Endodermal cell (in vitro differentiated cells): ENCODE data around the gene SERBP1. TPM values are rescaled to one million over a fixed set of nuclear protein-coding genes. Genes with fewer than 3 reads are reported as not detected.

ENCODE experiments used
- DNase-seq: peaks from one replicate; pipeline ENCODE4 v3.0.0-alpha.2; 2017
- H3K27ac ChIP-seq: 2 replicates; pipeline ENCODE4 v1.5.1; 2013; ENCODE audit warnings: mild to moderate bottlenecking, low read depth, low read length, moderate library complexity
- H3K27me3 ChIP-seq: 2 replicates; pipeline ENCODE4 v1.6.1; 2013; ENCODE audit warnings: mild to moderate bottlenecking, low read length, moderate library complexity; ENCODE audit not compliant: insufficient read depth, control insufficient read depth, poor library complexity, severe bottlenecking
- H3K36me3 ChIP-seq: 2 replicates; pipeline ENCODE4 v1.7.0; 2013; ENCODE audit warnings: mild to moderate bottlenecking, low read length, moderate library complexity; ENCODE audit not compliant: control insufficient read depth, insufficient read depth
- H3K4me1 ChIP-seq: one replicate; pipeline ENCODE4 v1.7.0; 2013; ENCODE audit warnings: low read length; ENCODE audit not compliant: control insufficient read depth, insufficient read depth
- H3K4me3 ChIP-seq: 2 replicates; pipeline ENCODE4 v1.5.1; 2013; ENCODE audit warnings: mild to moderate bottlenecking, low read length, moderate library complexity
- H3K9ac ChIP-seq: 2 replicates; pipeline ENCODE4 v1.6.1; 2013; ENCODE audit warnings: mild to moderate bottlenecking, low read length, moderate library complexity; ENCODE audit not compliant: poor library complexity, severe bottlenecking; ENCODE audit errors: extremely low read depth
- H3K9me3 ChIP-seq: 2 replicates; pipeline ENCODE4 v1.6.1; 2013; ENCODE audit warnings: mild to moderate bottlenecking, low read length, moderate library complexity; ENCODE audit not compliant: control insufficient read depth
- H3K27ac Mint-ChIP-seq: 2 replicates; pipeline ENCODE4 v1.8.0; 2020; ENCODE audit warnings: mixed read lengths
- H3K27me3 Mint-ChIP-seq: 2 replicates; pipeline ENCODE4 v1.8.0; 2021; ENCODE audit warnings: mild to moderate bottlenecking, mixed read lengths; ENCODE audit not compliant: insufficient read depth
- H3K36me3 Mint-ChIP-seq: 2 replicates; pipeline ENCODE4 v1.8.0; 2020; ENCODE audit warnings: low read depth, mixed read lengths
- H3K4me1 Mint-ChIP-seq: 2 replicates; pipeline ENCODE4 v1.8.0; 2020; ENCODE audit warnings: mixed read lengths
- H3K4me3 Mint-ChIP-seq: 2 replicates; pipeline ENCODE4 v1.8.0; 2020; ENCODE audit warnings: mild to moderate bottlenecking, moderate library complexity, mixed read lengths
- H3K9me3 Mint-ChIP-seq: 2 replicates; pipeline ENCODE4 v1.8.0; 2020; ENCODE audit warnings: mild to moderate bottlenecking, mixed read lengths
- WGBS, 2 experiments: methylation state at CpG; one replicate each; pipeline versions ENCODE4 v1.1.5 to v1.1.7; 2013; ENCODE audit warnings: missing lambda C conversion rate in 2 of 2, mixed read lengths in 1 of 2; ENCODE audit not compliant: insufficient coverage in 1 of 2, insufficient read length in 1 of 2; 5-methylcytosine and 5-hydroxymethylcytosine counted together
- total RNA-seq, 2 donors: library from RNA; stranded (reverse); fragmentation: NEBNext Ultra II Directional in 1 of 2; extraction: Animal tissue kit (Norgen Biotek cat#: 25700) in 1 of 2; gene quantifications; 2 replicates in 1 of 2; 3 replicates in 1 of 2; pipeline ENCODE4 v1.2.1, GENCODE V29; 2021
- TF ChIP-seq, protein P1 (sequence below): fragments of 200-600 bp; sonication (generic); conservative IDR thresholded peaks from 2 replicates; pipeline ENCODE4 v1.5.0; 2021; ENCODE audit warnings: antibody characterized with exemption, mild to moderate bottlenecking

SERBP1 gene
- total RNA-seq, 2 donors from 2014 or later: 312 to 331 TPM

GRCh38 chr1:67459068-67459467, 28.9 kb upstream of the SERBP1 start:
- DNase-seq: peak; percentile 84

GRCh38 chr1:67458663-67459062, 28.5 kb upstream of the SERBP1 start:
- TF ChIP-seq, protein P1, sequence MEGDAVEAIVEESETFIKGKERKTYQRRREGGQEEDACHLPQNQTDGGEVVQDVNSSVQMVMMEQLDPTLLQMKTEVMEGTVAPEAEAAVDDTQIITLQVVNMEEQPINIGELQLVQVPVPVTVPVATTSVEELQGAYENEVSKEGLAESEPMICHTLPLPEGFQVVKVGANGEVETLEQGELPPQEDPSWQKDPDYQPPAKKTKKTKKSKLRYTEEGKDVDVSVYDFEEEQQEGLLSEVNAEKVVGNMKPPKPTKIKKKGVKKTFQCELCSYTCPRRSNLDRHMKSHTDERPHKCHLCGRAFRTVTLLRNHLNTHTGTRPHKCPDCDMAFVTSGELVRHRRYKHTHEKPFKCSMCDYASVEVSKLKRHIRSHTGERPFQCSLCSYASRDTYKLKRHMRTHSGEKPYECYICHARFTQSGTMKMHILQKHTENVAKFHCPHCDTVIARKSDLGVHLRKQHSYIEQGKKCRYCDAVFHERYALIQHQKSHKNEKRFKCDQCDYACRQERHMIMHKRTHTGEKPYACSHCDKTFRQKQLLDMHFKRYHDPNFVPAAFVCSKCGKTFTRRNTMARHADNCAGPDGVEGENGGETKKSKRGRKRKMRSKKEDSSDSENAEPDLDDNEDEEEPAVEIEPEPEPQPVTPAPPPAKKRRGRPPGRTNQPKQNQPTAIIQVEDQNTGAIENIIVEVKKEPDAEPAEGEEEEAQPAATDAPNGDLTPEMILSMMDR: no peak
- no peaks in the 10 kb centered on the region for H3K9me3 ChIP-seq
- H3K4me3 Mint-ChIP-seq: no peak overlapping the region
- WGBS, 2 experiments: 20% methylated on average over 1 of the region's 1 CpG; no CpG with 5 or more reads in 1 of the 2 experiments
- H3K27ac Mint-ChIP-seq: no peak overlapping the region
- peaks cover 51% of the 10 kb centered on the region for H3K27me3 ChIP-seq
- no peaks in the 10 kb centered on the region for H3K9me3 Mint-ChIP-seq
- DNase-seq: no peak
- H3K36me3 Mint-ChIP-seq: no peaks in the 10 kb centered on the region
- peaks cover 5% of the 10 kb centered on the region for H3K4me1 ChIP-seq
- no peak overlapping the region for H3K9ac ChIP-seq
- H3K4me3 ChIP-seq: no peak overlapping the region
- H3K4me1 Mint-ChIP-seq: peaks cover 35% of the 10 kb centered on the region
- H3K27me3 Mint-ChIP-seq: peaks cover 49% of the 10 kb centered on the region
- no peak overlapping the region for H3K27ac ChIP-seq
- H3K36me3 ChIP-seq: no peaks in the 10 kb centered on the region

More at GRCh38 chr1:67459068-67459467, 28.9 kb upstream of the SERBP1 start:
- H3K4me1 ChIP-seq: peaks cover 7% of the 10 kb centered on the region
- Mint-ChIP-seq H3K4me3 (no peak overlapping the region), H3K9me3 (no peaks in the 10 kb centered on the region), H3K36me3 (no peaks in the 10 kb centered on the region), H3K27ac (no peak overlapping the region), H3K27me3 (peaks cover 47% of the 10 kb centered on the region), H3K4me1 (peaks cover 39% of the 10 kb centered on the region)
- no peak overlapping the region for H3K27ac ChIP-seq
- WGBS, 2 experiments: 4% methylated on average over 3 of the region's 3 CpGs; no CpG with 5 or more reads in 1 of the 2 experiments
- H3K27me3 ChIP-seq: peaks cover 48% of the 10 kb centered on the region
- no peak overlapping the region for H3K9ac ChIP-seq
- H3K4me3 ChIP-seq: no peak overlapping the region
- no peaks in the 10 kb centered on the region for H3K36me3 ChIP-seq
- no peaks in the 10 kb centered on the region for H3K9me3 ChIP-seq
- TF ChIP-seq, protein P1: no peak

DNA sequence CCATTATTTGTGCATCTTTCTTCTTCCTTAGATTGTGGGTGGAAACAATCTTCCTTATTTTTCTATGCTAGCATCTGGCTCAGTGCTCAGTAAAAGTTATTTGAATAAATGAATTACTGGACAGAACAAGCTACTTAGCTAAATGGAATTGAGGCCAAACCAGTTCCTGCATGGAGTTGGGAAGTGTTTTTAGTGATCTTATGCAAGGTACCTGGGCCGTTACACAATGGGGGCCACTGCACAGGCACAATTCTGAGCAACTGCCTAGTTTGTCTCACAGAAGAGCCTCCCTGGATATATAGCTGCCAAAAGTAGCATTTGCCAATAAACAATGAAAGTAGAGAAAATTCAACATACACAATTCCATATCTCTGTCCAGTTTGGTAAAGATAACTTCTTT, 27.0 kb upstream of the SERBP1 start:
- H3K27me3 ChIP-seq: peaks cover 64% of the 10 kb centered on the region
- H3K4me3 ChIP-seq: no peak overlapping the region
- H3K27ac ChIP-seq: no peak overlapping the region
- H3K9me3 ChIP-seq: no peaks in the 10 kb centered on the region
- peaks cover 40% of the 10 kb centered on the region for H3K4me1 Mint-ChIP-seq
- H3K36me3 ChIP-seq: no peaks in the 10 kb centered on the region
- no peak overlapping the region for H3K9ac ChIP-seq
- WGBS, 2 experiments: 94% methylated on average over 1 of the region's 1 CpG; no CpG with 5 or more reads in 1 of the 2 experiments
- no peaks in the 10 kb centered on the region for H3K9me3 Mint-ChIP-seq
- H3K36me3 Mint-ChIP-seq: no peaks in the 10 kb centered on the region
- no peak overlapping the region for H3K27ac Mint-ChIP-seq
- no peaks in the 10 kb centered on the region for H3K4me1 ChIP-seq
- H3K27me3 Mint-ChIP-seq: peaks cover 57% of the 10 kb centered on the region
- DNase-seq: no peak
- TF ChIP-seq, protein P1: no peak
- no peak overlapping the region for H3K4me3 Mint-ChIP-seq
